DMS 273 treated with DMSO at 0.1 percent for 48 hours (cell line): Measurements from ENCODE around the gene DOCK7.
"Not testable (repeated sequence)": the region's sequence is repeated elsewhere in the genome, so short reads cannot be mapped to it uniquely, and the experiment has no call there.

ENCODE experiments used
- DNase-seq: peaks from one replicate; lab custom pipeline; 2025; lab: John Stamatoyannopoulos, UW

Gene DOCK7

DNA sequence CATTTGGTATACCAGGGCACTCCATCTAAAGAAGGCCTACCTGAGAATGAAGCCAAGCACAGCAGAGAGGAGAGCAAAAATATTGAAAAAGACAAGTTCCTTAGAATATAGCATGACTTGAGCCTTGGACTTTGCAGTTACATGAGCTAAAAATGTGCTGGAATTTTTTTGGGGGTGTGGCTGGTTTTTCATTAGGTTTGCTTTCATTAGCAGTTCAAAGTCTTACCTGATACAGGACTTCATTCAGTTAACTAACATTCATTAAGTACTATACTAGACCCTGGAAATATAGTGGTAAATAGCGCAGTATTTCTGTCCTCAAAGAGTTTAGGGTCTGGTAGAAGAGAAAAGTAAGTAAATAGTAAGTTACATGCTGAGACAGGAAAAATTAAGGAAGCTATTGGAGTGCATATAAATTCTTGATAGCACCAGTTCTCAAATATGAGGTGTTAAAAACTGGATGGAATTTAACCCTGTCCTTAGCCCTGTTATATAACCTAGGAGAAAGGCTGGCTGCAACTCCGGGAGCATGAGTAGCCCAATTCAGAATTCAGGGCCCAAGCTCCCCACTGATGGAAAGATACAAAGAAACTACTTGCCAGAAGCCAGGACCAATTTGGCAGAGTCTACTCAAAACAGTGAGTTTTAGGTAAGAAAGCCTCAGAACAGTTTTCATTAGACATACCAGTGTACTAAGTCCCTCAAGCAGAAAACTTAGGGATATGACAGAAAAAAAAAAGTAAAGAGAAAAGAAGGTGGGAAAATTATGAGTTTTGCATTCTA is 3.1 kb upstream of the DOCK7 start:
- DNase-seq = no peak

DNA sequence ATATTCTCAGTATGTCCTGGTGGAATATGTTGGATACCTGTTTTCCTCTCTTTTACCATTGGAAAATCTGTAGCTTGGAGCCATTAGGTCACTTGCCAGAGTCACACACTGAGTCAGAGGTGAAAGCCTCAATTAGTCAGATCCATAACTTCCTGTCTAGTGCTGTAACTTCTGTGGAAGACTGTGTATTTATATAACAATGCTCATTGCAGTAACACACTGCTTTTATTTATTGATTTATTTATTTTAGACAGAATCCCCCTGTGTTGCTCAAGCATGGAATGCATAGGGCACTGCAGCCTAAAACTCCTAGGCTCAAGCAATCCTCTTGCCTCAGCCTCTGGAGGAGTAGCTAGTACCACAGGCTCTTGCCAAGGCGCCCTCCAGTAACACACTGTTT is 1.3 kb upstream of the DOCK7 start:
- no peak for DNase-seq

DNA sequence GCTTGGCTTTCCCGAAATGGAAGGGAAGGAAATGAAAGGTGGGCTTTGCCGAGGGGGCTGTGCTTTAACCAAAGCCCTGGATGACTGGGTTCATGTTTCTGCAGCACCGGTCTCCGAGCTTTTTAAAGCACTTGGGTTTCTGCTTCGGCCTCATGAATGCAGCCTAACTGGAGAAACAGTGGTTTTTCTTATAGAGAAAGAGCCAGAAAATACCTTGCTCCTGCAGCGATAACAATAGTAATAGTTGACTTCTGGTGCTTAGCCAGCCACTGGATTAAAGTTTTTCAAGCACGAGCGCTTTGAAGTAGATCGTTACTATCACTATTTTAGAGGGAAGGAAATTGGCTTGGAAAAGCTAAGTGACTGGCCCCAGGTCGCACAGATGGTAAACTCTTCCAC is 500 bp upstream of the DOCK7 start:
- no peak for DNase-seq

DNA sequence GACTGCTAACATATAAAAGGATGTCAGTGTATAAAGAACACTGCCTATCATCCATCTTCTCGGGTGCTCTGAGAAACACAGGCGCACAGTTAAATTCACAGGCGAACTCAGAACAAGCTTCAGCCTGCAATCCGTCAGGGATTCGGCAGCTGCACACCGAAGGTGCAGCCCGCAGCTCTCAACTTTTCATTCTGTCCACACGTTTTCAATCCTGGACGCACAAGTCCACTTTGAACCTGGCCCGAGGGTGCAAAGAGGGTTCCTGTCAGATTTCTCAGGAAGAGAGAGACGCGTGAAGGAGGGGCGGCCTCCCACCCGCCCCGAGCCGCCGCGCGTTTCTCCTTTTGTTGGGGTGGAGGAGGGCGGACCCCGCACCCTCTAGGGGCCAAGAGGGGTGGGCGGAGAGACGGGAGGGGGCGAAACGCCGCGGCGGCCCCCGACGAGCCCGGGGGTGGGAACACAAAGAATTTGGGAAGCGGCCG is 724 bp downstream of the DOCK7 start:
- no peak for DNase-seq

DNA sequence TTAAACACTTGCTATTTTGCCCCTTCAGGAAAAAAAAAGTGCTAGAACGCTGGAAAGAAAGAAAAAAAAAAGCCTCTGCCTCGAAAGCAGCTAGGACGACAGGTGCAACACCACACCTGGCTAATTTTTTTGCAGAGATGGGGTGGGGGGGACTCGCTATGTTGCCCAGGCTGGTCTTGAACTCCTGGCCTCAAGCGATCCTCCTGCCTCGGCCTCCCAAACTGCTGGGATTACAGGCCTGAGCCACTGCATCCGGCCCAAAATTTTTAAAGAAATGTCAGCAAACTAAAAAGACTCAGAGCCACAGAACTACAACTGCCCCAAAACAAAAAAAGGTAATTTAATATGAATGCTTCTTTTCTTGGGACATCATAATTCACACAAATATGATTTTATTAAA is 1.4 kb downstream of the DOCK7 start:
- no peak for DNase-seq

DNA sequence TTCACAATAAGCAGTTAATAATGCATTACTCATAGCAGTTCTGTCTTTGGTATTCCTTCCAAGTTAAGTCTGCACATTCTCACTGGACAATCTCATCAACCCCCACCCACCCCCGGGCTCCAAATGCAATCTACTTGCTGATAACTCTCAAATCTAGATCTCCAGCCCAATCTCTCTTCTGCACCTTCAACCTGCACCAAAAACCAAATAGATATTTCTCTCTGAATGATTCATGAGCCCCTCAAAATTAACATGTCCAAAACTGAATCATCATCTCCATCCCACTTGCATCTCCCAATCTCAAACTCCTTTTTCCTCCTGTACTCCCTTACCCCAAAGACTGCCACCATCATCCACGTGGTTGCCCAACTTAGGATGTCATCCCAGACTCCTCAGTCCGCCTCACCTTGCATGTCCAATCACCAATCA is 2.7 kb downstream of the DOCK7 start:
- DNase-seq = no peak

DNA sequence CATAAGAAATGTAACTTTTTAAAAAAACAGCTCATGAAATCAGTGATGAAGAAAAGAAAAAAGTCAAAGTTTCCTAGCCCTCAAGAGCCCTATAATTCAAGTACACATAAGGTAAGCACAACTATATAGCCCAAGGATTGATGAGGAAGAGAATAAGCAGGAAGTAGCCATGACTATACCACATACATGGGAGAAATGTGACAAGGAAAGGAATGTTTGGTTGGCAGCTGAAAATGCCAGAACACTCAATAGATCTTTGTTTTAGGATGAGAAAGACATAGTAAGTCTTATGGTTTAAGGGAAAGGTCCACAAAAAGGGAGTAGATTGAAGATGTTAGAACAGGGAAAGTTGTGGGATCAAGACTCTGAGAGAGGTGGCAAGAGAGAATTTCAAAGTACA is 5.7 kb downstream of the DOCK7 start:
- DNase-seq = no peak

DNA sequence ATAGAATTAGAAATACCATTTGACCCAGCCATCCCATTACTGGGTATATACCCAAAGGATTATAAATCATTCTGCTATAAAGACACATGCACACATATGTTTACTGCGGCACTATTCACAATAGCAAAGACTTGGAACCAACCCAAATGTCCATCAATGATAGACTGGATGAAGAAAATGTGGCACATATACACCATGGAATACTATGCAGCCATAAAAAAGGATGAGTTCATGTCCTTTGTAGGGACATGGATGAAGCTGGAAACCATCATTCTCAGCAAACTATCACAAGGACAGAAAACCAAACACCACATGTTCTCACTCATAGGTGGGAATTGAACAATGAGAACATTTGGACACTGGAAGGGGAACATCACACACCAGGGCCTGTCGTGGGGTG is 7.2 kb downstream of the DOCK7 start:
- DNase-seq = not testable (repeated sequence)

DNA sequence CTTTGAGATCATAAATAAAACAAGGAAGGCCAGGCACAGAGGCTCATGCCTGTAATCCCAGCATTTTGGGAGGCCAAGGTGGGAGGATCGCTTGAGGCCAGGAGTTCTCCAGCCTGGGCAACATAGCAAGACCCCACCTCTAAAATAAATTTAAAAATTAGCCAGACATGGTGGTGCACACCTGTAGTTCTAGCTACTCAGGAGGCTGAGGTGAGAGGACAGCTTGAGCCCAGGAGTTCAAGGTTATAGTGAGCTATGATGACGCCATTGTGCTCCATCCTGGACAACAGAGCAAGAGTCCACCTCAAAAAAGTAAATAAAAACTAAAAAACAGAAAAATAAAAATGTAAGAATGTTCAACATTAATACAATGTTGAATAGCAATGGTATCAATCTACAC is 10.4 kb downstream of the DOCK7 start:
- not testable (repeated sequence) for DNase-seq

DNA sequence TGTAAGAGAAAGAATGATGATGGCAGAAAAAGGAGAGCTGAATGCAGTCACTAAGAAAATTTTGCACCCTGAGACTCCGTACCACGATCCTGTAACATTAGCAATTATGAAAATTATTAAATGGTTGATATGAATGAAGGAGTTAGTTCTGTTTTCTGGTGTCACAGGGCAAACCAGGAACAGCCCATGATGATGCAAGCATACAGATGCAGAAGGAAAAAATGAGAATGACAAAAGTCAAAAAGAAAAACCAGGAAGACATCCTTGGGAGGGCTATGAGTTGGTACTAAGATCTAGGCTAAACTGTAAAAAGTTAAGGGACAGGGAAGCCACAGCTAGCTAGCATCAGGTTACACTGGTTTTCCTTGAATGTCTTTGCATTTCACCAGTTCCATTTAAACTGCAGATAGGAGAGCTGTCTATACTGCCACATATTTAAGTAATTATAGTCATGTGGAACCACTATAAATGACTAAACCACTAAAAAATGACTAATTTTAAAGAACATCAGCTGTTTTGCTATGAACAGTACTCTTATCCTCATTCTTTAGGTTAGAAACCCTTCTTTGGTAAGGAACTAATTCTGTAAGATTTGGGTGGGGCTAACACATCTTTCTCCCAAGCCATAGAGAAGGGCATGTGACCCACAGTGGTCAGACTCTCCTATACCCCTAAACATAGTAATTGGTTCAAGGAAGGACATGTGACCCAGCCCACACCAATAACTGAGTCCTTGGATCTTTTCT is 11.4 kb downstream of the DOCK7 start:
- no peak for DNase-seq

DNA sequence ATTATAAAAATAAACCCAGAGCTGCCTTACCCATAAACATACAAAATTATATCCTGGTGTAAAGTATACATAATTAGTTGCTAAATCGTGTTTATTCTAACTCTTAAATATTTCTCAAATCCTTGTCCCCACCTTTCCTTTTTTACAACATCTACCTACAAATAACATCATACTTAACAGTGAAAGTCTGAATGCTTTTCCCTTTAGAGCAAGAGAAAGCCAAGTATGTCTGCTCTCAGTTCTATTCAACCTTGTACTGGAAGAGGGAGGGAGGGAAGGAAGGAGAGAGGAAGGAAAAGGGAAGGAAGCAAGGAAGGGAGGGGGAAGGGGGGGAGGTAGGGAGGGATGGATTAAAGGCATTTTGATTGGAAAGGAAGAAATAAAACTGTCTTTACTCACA is 14.6 kb downstream of the DOCK7 start:
- no peak for DNase-seq

DNA sequence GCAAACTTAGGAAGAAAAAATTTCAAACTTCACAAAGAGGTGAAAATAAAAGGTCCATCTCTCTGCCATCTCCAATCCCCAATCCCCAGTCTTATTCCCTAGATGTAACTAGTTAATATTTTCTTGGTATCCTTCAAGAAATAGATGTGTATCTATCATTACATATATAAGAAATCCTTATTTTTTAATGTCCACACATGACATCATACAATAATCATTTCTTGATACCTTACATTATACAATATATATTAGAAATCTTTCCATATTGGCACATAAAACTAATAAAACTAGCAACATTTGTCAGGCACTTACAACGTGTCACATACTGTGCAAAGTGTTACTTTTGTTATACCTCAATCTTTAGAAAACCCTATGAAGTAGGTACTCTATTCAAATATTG is 16.2 kb downstream of the DOCK7 start:
- no peak for DNase-seq

DNA sequence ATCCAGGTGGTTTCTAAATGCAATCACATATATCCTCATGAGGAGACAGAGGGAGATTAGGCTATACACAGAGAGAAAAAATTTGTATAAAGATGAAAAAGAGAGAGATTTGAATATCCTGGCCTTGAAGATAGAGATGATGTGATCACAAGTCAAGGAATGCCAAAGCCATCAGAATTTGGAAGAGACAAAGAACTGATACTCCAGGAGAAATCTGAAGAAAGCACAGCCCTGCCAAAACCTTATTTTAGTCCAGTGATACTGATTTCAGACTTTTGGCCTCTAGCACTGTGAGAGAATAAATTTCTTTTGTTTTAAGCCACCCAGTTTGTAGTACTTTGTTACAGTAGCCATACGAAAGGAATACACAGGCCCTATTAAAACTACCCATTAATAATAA is 33.4 kb downstream of the DOCK7 start:
- no peak for DNase-seq

DNA sequence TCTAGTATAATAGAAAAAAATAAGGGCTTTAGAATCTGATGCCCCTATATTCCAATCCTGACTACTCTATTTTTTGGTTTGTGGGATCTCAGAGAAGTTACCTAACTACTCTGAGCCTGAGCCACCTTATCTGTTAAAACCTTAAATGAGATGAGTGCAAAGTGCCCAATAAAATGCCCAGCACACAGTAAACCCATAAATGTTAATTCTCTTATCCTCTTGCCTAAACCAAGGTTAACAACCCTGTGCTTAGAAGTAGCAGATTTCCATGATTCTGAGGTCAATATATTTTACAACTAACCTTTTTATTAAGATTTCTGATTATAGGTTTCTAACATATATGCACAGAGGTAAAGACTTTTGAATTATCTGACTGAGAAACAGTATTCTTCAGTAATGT is 35.8 kb downstream of the DOCK7 start:
- no peak for DNase-seq

DNA sequence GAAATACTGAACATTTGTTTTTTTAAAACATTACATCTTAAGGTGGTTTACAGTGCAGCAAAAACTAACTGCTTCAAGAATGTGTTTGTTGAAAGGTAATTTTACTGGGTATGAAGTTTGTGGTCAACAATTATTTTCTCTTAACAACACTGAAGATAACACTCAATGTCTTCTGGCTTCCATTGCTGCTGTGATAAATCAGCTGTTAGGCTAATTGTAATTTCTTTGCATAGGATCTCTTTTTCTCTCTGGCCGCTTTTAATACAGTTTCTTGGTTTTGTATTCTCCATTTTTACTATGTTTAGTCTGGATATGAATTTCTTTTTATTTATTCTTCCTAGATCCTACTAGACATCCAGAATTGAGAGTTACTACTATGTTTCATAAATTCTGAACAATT is 44.9 kb downstream of the DOCK7 start:
- no peak for DNase-seq

DNA sequence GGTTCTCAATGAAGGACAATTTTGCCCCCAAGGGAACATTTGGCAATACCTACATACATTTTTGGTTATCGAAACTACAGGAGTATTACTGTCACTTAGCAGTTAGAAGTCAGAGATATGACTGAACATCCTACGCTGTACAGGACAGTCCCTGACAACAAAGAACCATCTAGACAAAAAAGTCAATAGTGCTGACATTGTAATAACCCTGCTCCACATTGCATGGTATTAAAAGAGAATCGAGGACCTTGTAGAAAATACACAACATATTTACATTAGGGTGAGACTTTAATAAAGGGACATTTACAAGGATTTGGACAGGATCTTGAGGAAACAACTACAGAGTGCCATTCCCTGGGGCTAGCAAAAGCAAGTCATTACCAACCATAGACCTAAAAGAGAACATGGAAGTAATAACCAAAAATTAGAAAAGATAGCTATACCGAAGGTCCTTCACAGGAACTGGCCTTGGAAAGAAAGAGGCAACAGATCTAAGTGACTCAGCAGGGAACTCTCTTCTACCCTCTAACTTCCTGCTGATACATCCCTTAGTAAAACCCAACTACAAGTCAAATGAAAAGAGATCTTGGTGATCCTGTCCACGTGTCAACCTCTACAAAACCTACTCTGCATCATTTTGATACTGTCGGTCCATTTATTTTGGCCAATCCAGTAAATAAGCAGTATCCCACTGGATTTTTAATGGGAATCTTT is 50.6 kb downstream of the DOCK7 start:
- DNase-seq = no peak

DNA sequence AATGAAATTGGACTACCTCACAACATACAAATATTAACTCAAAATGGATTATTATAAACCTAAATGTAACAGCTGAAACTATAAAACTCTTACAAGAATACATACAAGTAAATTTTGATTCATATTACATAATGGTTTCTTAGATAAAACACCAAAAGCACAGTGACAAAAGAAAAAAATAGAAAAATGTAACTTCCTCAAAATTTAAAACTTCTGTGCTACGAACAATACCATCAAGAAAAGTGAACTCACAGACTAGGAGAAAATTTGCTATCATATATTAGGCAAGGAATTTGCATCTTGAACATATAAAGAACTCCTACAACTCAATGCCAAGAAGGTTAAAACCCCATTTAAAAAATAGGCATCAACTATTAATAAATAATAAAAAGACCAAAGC is 59.7 kb downstream of the DOCK7 start:
- DNase-seq = no peak

DNA sequence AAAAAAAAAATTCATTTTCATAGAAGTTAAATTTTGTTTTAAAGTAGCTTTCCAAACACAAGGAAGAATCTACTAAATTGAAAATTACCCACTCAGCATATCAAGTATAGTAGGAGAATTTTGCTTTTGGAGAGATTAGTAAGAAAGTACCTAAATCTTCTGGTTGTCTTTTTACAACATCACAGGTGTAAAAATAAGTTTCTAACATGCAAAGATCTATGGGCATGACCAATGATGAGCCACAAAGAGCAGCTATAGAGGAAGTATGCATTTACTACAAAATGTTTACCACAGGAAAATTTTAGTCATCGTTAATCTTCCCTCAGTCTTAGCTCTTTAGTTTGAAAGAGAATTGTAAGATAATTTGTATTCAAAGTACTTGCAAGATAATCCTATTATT is 62.8 kb downstream of the DOCK7 start:
- no peak for DNase-seq

DNA sequence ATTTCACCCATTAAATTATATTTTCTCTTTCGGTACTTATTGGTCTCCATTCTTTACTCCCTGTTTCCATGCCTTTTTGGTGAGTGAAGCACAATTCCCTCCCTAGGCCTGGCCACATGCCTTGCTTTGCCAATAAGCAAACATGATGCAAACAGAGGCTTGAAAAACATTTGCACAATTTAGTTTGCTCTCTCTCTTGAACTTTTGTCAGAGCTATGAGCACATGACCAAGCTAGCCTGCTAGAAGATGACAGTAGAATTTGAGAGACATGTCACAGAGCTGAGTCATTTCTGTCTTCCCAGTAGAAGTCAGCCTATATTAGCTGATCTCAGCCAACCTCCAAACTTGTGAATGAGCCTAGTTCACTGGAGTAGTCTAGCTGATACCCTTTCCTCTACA is 66.3 kb downstream of the DOCK7 start:
- DNase-seq = no peak

DNA sequence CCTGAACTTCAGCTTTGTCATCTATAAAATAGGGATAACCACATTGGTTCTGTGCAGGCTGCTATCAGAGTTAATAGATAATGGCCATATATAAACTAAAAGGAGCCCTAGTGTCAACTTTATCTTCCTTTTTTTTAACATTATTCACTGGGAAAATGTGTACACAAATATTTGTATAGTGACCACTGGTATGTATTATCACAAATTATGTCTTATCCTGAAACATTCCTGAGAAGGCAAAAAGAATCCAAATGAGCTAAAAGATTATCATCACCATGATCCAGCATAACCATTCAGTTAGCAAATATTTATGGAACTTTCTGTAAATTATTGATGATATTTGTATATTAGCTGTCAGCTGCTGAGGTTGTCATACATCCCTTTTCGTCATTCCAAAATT is 74.3 kb downstream of the DOCK7 start:
- DNase-seq = no peak

DNA sequence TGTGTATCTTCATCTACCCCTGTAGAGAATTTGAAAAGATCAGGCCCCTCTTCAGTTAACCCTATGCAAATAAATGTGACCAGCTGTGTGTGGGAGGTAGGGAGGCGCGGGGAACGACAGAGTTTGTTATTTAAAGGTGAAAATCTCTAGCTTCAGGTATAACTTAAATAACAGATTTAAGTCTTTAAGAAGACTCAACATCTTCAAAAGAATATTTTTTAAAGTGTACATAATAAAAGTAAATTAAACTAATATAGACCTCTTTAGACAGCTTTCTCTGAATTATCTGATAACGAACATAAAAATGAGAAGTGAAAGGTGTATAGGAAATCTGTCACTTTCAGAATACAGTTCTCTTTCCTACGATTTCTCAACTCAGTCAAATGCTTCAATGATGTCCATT is 74.9 kb downstream of the DOCK7 start:
- DNase-seq = no peak

DNA sequence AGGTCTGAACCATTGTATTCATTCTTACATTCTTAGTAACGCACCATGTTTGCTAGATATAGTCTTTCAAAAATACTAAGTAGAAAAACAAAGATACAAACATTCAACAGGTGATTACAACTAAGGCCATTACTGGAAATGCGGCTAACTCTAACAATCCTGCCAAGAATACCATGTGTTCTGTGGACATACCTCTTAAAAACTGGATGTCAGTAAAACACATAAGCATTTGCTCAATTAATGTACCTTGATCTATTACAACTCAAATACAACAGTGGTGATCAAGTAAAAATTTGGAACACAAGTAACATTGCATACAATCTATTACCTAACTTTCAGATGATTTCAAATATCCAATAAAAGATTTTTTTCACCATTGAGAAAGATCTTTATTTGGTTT is 75.4 kb downstream of the DOCK7 start:
- DNase-seq = no peak

DNA sequence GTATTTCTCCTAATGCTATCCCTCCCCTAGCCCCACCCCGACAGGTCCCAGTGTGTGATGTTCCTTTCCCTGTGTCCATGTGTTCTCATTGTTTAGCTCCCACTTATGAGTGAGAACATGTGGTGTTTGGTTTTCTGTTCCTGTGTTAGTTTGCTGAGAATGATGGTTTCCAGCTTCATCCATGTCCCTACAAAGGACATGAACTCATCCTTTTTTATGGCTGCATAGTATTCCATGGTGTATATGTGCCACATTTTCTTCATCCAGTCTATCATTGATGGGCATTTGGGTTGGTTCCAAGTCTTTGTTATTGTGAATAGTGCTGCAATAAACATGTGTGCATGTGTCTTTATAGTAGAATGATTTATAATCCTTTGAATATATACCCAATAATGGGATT is 77.6 kb downstream of the DOCK7 start:
- DNase-seq = not testable (repeated sequence)
